ENCODE data around the gene ZNF800.
A peak's percentile ranks its signal among the peaks of the same experiment; 100 is the strongest.

GRCh38 chr7:127392182-127392565 lies 334 bp downstream of the ZNF800 start:
- TF ChIP-seq SP1 (IDR thresholded peaks at IDR 0.05; ENCODE audit: low read depth, low read length) (no peak), CTCF (IDR thresholded peaks at IDR 0.05; ENCODE audit: control extremely low read depth in 1 of 3, insufficient read depth in 1 of 3, low read depth in 1 of 3, low read length in 3 of 3) (no peak), GTF2F1 (IDR thresholded peaks at IDR 0.05; ENCODE audit: borderline replicate concordance, low read depth, low read length) (no peak), POLR2A (IDR thresholded peaks at IDR 0.05; ENCODE audit: control extremely low read depth in 1 of 2, low read depth in 2 of 2, low read length in 2 of 2) (no peak), EP300 (IDR thresholded peaks at IDR 0.05; ENCODE audit: borderline replicate concordance in 1 of 2, low read depth in 2 of 2, low read length in 2 of 2) (no peak), EZH2 (IDR thresholded peaks at IDR 0.05; ENCODE audit: low read depth, low read length, severe bottlenecking) (peak; percentile 12), TEAD4 (IDR thresholded peaks at IDR 0.05; ENCODE audit: low read depth, low read length) (no peak), SRF (IDR thresholded peaks at IDR 0.05; ENCODE audit: low read depth, low read length) (no peak), CREB1 (IDR thresholded peaks at IDR 0.05) (peak; percentile 19; the same call in 1 of the 2 replicates), KDM1A (IDR thresholded peaks at IDR 0.05; ENCODE audit: borderline replicate concordance, low read length) (no peak), TAF1 (IDR thresholded peaks at IDR 0.05; ENCODE audit: low read depth, low read length) (peak; percentile 49; the same call in 1 of the 2 replicates)
- TF ChIP-seq, protein P1, sequence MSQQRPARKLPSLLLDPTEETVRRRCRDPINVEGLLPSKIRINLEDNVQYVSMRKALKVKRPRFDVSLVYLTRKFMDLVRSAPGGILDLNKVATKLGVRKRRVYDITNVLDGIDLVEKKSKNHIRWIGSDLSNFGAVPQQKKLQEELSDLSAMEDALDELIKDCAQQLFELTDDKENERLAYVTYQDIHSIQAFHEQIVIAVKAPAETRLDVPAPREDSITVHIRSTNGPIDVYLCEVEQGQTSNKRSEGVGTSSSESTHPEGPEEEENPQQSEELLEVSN (IDR thresholded peaks at IDR 0.05): no peak; the same call in 1 of the 2 replicates
- TF ChIP-seq, protein P2, sequence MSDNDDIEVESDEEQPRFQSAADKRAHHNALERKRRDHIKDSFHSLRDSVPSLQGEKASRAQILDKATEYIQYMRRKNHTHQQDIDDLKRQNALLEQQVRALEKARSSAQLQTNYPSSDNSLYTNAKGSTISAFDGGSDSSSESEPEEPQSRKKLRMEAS (IDR thresholded peaks at IDR 0.05): no peak
